ENCODE measurements around the gene CAPRIN1.
A peak's percentile ranks its signal among the peaks of the same experiment; 100 is the strongest.

- TF ChIP-seq EZH2phosphoT487 (IDR thresholded peaks at IDR 0.05; ENCODE audit: borderline replicate concordance, low read length) (no peak), EZH2 (IDR thresholded peaks at IDR 0.05; ENCODE audit: low read length, unreplicated experiment) (no peak), CTCF (conservative IDR thresholded peaks at IDR 0.05; ENCODE audit: low read depth, low read length) (peak; percentile 55)
These were observed 98.3 kb downstream of the CAPRIN1 start for GRCh38 chr11:34149786-34150185.
